Spleen (tissue), 11 donors: ENCODE results near the gene RNF111. TPM values are rescaled to one million over a fixed set of nuclear protein-coding genes. Genes with fewer than 3 reads are reported as not detected.

Experiments used
- DNase-seq: peaks from one replicate; pipeline ENCODE4 v3.0.0-alpha.2; 2020
- H3K27ac ChIP-seq, 8 donors: fragments of 200-600 bp; sonication (generic) in 7 of 8; 1 replicate in 4 of 8; 2 replicates in 4 of 8; pipeline versions ENCODE4 v1.5.0 to v1.8.0; 2016 to 2021; ENCODE audit warnings: inconsistent platforms in 4 of 8, mild to moderate bottlenecking in 4 of 8, moderate library complexity in 1 of 8
- H3K27me3 ChIP-seq, 7 donors: fragments of 200-600 bp; sonication (generic) in 6 of 7; replicated peaks in 1 of 7; 1 replicate in 4 of 7; 2 replicates in 3 of 7; pipeline versions ENCODE4 v1.5.0 to v1.8.0; 2016 to 2021; ENCODE audit warnings: inconsistent platforms in 3 of 7, mild to moderate bottlenecking in 1 of 7
- H3K36me3 ChIP-seq, 6 donors: fragments of 200-600 bp; sonication (generic) in 5 of 6; 1 replicate in 4 of 6; 2 replicates in 2 of 6; pipeline versions ENCODE4 v1.5.0 to v1.8.0; 2016 to 2021; ENCODE audit warnings: inconsistent platforms in 2 of 6
- H3K4me1 ChIP-seq, 6 donors: fragments of 200-600 bp; sonication (generic) in 5 of 6; 1 replicate in 3 of 6; 2 replicates in 3 of 6; pipeline versions ENCODE4 v1.5.0 to v1.8.0; 2016 to 2021; ENCODE audit warnings: inconsistent platforms in 3 of 6
- H3K4me3 ChIP-seq, 8 donors: fragments of 200-600 bp; sonication (generic) in 7 of 8; 1 replicate in 4 of 8; 2 replicates in 4 of 8; pipeline versions ENCODE4 v1.5.0 to v1.8.0; 2016 to 2021; ENCODE audit warnings: inconsistent platforms in 4 of 8, mild to moderate bottlenecking in 4 of 8, moderate library complexity in 2 of 8
- H3K9me3 ChIP-seq, 8 donors: fragments of 200-600 bp; sonication (generic) in 7 of 8; 1 replicate in 4 of 8; 2 replicates in 4 of 8; pipeline versions ENCODE4 v1.5.0 to v1.8.0; 2016 to 2021; ENCODE audit warnings: inconsistent platforms in 4 of 8
- POLR2A ChIP-seq, 3 donors: fragments of 450-650 bp; IDR thresholded peaks; one replicate each; pipeline ENCODE4 v1.5.1; 2017; ENCODE audit warnings: antibody characterized with exemption in 3 of 3, mild to moderate bottlenecking in 1 of 3
- POLR2AphosphoS5 ChIP-seq, 3 donors: sonication (generic); formaldehyde crosslinking; IDR thresholded peaks; one replicate each; pipeline ENCODE4 v1.5.1; 2017; ENCODE audit warnings: antibody characterized with exemption in 3 of 3
- WGBS, 5 donors: extraction: QIAGEN DNeasy Blood & Tissue Kit in 3 of 5; methylation state at CpG; one replicate each; pipeline versions ENCODE4 v1.1.5 to v1.1.7; 2013 to 2018; 5-methylcytosine and 5-hydroxymethylcytosine counted together
- intact Hi-C: fragments of 100-400 bp; cut with DNase I; formaldehyde crosslinking; loops from one replicate; pipeline ENCODE4 v1.15.0; 2023; ENCODE audit warnings: low total_unique reads
- polyA plus RNA-seq, 3 donors: library from polyadenylated mRNA; stranded (reverse); fragments of 200-250 nt; gene quantifications; one replicate each; pipeline ENCODE4 v1.2.1, GENCODE V29; 2013
- total RNA-seq, 7 donors: library from RNA; depleted of rRNA in 3 of 7; stranded (reverse); fragments of >200 nt in 3 of 7; fragmentation: NEBNext Ultra II Directional in 4 of 7; extraction: Animal tissue kit (Norgen Biotek cat#: 25700) in 4 of 7; gene quantifications; one replicate each; pipeline versions ENCODE4 v1.1.0 to v1.2.1, GENCODE V29; 2016 to 2021
- TF ChIP-seq, protein P1 (sequence below), 11 experiments: fragments of 200-600 bp in 7 of 11; fragments of 450-650 bp in 4 of 11; sonication (generic) in 4 of 11; IDR thresholded peaks in 8 of 11; conservative IDR thresholded peaks in 3 of 11; 1 replicate in 7 of 11; 2 replicates in 4 of 11; pipeline versions ENCODE4 v1.4.0 to v1.8.0; 2016 to 2021; ENCODE audit warnings: antibody characterized with exemption in 11 of 11, inconsistent platforms in 4 of 11, mild to moderate bottlenecking in 1 of 11
- donor health status: healthy with polysubstance abuse.
- donor health status: DM: no; HTN: no; CAD: no; lungs with moderate emphysema.
- donor health status: DM: no; HTN: no; CAD: no.
- donor health status: Bipolar disorder and iron deficiency.
- donor health status: healthy.
- donor health status: DM: no; HTN: no; CAD: no.
- donor health status: DM: yes; HTN: yes; CAD: no.

RNF111 gene
- total and polyA plus RNA-seq, 10 donors: 10.5 to 68.2 (median 41.1) TPM

DNA sequence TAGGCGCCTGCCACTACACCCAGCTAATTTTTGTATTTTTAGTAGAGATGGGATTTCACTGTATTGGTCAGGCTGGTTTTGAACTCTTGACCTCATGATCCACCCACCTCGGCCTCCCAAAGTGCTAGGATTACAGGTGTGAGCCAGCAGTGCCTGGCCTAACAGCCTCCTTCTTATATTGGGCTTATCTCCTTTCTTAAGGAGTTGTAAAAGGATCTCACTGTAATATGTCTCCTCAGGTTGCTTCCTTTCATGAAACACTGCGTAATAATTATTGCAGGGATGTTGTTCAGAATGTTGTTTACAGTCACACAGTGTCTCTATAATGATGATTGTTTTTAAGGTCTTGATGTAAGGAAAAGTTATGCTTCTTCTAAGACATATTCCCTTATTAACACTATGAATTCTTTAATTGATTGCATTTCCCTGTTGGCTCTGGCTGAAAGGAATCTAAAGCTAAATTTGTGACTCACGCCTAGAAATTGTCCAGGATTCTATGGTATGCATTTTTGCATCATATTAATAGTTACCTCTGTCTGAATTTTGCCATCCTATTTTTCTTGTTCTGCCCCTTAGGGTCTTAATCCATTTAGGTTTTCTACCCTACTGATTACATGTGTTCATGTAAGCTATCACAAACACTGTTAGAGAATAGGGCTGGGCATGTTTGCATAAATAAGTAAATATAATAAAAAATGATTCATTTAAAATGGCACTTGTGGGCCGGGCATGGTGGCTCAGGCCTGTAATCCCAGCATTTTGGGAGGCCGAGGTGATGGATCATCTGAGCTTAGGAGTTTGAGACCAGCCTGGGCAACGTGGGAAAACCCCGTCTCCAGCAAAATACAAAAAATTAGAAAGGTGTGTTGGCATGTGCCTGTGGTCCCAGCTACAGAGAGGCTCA is 24.5 kb upstream of the RNF111 start:
- WGBS, 5 donors: 85 to 96% (median 92%) methylated on average over 8 of the region's 8 CpGs

DNA sequence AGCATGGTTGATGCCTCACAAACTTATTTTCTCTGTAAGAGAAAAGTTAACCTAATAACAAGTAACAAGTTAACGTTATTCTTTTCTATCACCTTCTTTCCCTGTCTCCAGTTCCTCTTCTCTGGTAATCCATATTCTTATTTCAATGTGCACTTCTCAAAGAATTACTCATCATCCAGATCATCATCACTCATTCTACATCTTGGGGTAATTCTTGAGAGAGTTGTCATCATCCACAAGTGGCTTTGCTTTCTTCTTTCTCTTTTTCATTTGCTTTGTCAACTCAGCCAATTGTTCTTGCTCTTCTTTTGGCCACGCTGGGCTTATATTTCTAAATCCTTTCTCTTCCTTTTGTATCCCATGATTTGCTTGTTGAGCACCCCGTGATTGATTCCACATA is 20.8 kb upstream of the RNF111 start:
- no peaks in the 10 kb centered on the region for H3K36me3 ChIP-seq
- DNase-seq: no peak
- 77 to 94% (median 83%) methylated on average over 3 of the region's 3 CpGs for WGBS, 5 donors
- TF ChIP-seq, protein P1, sequence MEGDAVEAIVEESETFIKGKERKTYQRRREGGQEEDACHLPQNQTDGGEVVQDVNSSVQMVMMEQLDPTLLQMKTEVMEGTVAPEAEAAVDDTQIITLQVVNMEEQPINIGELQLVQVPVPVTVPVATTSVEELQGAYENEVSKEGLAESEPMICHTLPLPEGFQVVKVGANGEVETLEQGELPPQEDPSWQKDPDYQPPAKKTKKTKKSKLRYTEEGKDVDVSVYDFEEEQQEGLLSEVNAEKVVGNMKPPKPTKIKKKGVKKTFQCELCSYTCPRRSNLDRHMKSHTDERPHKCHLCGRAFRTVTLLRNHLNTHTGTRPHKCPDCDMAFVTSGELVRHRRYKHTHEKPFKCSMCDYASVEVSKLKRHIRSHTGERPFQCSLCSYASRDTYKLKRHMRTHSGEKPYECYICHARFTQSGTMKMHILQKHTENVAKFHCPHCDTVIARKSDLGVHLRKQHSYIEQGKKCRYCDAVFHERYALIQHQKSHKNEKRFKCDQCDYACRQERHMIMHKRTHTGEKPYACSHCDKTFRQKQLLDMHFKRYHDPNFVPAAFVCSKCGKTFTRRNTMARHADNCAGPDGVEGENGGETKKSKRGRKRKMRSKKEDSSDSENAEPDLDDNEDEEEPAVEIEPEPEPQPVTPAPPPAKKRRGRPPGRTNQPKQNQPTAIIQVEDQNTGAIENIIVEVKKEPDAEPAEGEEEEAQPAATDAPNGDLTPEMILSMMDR (IDR thresholded peaks at IDR 0.05 in 8 of 11, conservative IDR thresholded peaks at IDR 0.05 in 3 of 11): no peak
- H3K9me3 ChIP-seq: no peaks in the 10 kb centered on the region
- H3K4me3 ChIP-seq: no peak overlapping the region
- no peaks in the 10 kb centered on the region for H3K4me1 ChIP-seq
- H3K27me3 ChIP-seq: no peaks in the 10 kb centered on the region
- H3K27ac ChIP-seq: no peak overlapping the region
- intact Hi-C loops: no loop called here

More for the DNA sequence above, 24.5 kb upstream of the RNF111 start:
- Histone ChIP-seq H3K4me3 (no peak overlapping the region), H3K4me1 (no peaks in the 10 kb centered on the region), H3K27ac (no peak overlapping the region), H3K9me3 (no peaks in the 10 kb centered on the region), H3K36me3 (no peaks in the 10 kb centered on the region), H3K27me3 (no peaks in the 10 kb centered on the region)
- TF ChIP-seq, protein P1 (IDR thresholded peaks at IDR 0.05 in 8 of 11, conservative IDR thresholded peaks at IDR 0.05 in 3 of 11): no peak
- TF ChIP-seq POLR2AphosphoS5 (IDR thresholded peaks at IDR 0.05) (no peak), POLR2A (IDR thresholded peaks at IDR 0.05) (no peak)
- intact Hi-C loops: no loop called here
- DNase-seq: no peak

DNA sequence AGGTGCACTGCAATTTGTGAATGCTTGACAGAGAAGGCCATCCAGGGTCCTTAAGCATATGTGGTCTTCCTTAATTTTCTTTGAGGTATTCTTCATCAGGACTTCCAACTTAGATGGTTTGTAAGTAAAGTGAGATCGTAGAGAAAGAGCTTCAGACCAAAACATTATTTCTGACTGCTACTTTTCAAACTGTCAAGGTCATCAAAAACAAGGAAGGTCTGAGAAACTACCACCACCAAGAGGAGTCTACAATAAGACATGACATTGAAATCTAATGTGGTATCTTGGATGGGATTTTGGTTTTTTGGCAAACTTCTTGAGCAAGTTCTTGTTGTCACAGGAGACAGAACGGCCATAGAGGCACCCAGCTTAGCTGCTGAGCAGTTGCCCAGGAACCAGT is 20.0 kb upstream of the RNF111 start:
- Histone ChIP-seq H3K27ac (no peak overlapping the region), H3K4me1 (no peaks in the 10 kb centered on the region), H3K36me3 (no peaks in the 10 kb centered on the region), H3K27me3 (no peaks in the 10 kb centered on the region), H3K4me3 (no peak overlapping the region), H3K9me3 (no peaks in the 10 kb centered on the region)
- WGBS, 5 donors: 77 to 92% (median 84%) methylated on average over 2 of the region's 2 CpGs
- no peak for DNase-seq
- intact Hi-C loops: no loop called here
- TF ChIP-seq POLR2A (IDR thresholded peaks at IDR 0.05) (no peak), POLR2AphosphoS5 (IDR thresholded peaks at IDR 0.05) (no peak)
- TF ChIP-seq, protein P1 (IDR thresholded peaks at IDR 0.05 in 8 of 11, conservative IDR thresholded peaks at IDR 0.05 in 3 of 11): no peak

DNA sequence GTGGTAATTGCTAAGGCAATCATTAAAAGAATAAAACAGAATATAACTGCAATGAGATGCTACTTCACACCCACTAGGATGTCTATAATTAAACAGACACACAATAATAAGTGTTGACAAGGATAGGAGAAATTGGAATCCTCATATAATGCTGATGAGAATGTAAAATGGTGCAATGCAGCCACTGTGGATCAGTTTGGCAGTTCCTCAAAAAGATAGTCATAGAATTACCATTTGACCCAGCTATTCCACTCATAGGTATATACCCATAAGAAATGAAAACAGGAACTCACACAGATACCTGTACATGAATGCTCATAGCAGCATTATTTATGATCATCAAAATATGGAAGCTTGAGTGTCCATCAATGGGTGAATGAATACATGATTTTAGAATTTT is 9.6 kb upstream of the RNF111 start:
- Histone ChIP-seq H3K27me3 (no peaks in the 10 kb centered on the region), H3K4me3 (no peak overlapping the region), H3K9me3 (no peaks in the 10 kb centered on the region), H3K27ac (peak overlapping the region in 1 of 8 donors; percentile 9), H3K4me1 (peaks cover 29 to 89% (median 51%) of the 10 kb centered on the region in 6 donors), H3K36me3 (no peaks in the 10 kb centered on the region)
- no peak for TF ChIP-seq POLR2A (IDR thresholded peaks at IDR 0.05)
- no peak for TF ChIP-seq POLR2AphosphoS5 (IDR thresholded peaks at IDR 0.05)
- TF ChIP-seq, protein P1 (IDR thresholded peaks at IDR 0.05 in 8 of 11, conservative IDR thresholded peaks at IDR 0.05 in 3 of 11): no peak
- intact Hi-C loops: loop anchor here (10.0 kb wide), 1 partner anchor 157 kb away; no protein-coding TSS in a partner anchor
- DNase-seq: no peak
